HepG2 (cell line): ENCODE data around the gene DDR1. TPM values are rescaled to one million over a fixed set of nuclear protein-coding genes. Genes with fewer than 3 reads are reported as not detected.
A peak's percentile ranks its signal among the peaks of the same experiment; 100 is the strongest.

ENCODE experiments used
- CBX5 ChIP-seq: sonication (generic); formaldehyde crosslinking; IDR thresholded peaks from 2 replicates; pipeline ENCODE4 v1.4.0; 2020; ENCODE audit warnings: missing genetic modification reagents, borderline replicate concordance
- CSRNP1 ChIP-seq: sonication (generic); formaldehyde crosslinking; IDR thresholded peaks from 2 replicates; pipeline ENCODE4 v1.8.1; 2023; ENCODE audit warnings: mild to moderate bottlenecking, missing genetic modification reagents
- FOSL2 ChIP-seq: sonication (generic); formaldehyde crosslinking; IDR thresholded peaks from 2 replicates; pipeline ENCODE4 v1.4.0; 2020; ENCODE audit warnings: missing genetic modification reagents
- MAFF ChIP-seq: IDR thresholded peaks from 2 replicates; pipeline ENCODE4 v1.6.1; 2011; ENCODE audit warnings: low read depth, low read length, improper control_type of control experiment
- MAFK ChIP-seq, 2 experiments: IDR thresholded peaks in 1 of 2; conservative IDR thresholded peaks in 1 of 2; 2 replicates each; pipeline ENCODE4 v1.6.1; 2011; ENCODE audit warnings: improper control_type of control experiment in 2 of 2, low read length in 2 of 2
- NR2F6 ChIP-seq, 2 experiments: IDR thresholded peaks; 2 replicates each; pipeline ENCODE4 v1.6.1; 2016; ENCODE audit warnings: antibody characterized with exemption in 1 of 2, mild to moderate bottlenecking in 1 of 2
- PATZ1 ChIP-seq: sonication (generic); formaldehyde crosslinking; IDR thresholded peaks from 2 replicates; pipeline ENCODE4 v1.4.0; 2020; ENCODE audit warnings: missing genetic modification reagents
- SAP130 ChIP-seq: IDR thresholded peaks from 2 replicates; pipeline ENCODE4 v1.6.1; 2016; ENCODE audit warnings: low read depth
- SOX13 ChIP-seq, 3 experiments: fragments of 450-650 bp in 1 of 3; sonication (generic) in 1 of 3; formaldehyde crosslinking in 1 of 3; IDR thresholded peaks in 2 of 3; conservative IDR thresholded peaks in 1 of 3; 2 replicates each; pipeline versions ENCODE4 v1.5.0 to v1.6.1; 2016 to 2020; ENCODE audit warnings: antibody characterized with exemption in 1 of 3, mild to moderate bottlenecking in 1 of 3, missing compliant biosample characterization in 1 of 3, missing genetic modification reagents in 1 of 3, moderate library complexity in 1 of 3
- SOX5 ChIP-seq: IDR thresholded peaks from 2 replicates; pipeline ENCODE4 v1.6.1; 2016; ENCODE audit warnings: borderline replicate concordance
- TBX2 ChIP-seq: sonication (generic); formaldehyde crosslinking; IDR thresholded peaks from 2 replicates; pipeline ENCODE4 v1.5.0; 2020; ENCODE audit warnings: missing genetic modification reagents, mild to moderate bottlenecking, borderline replicate concordance
- ZNF263 ChIP-seq: sonication (generic); formaldehyde crosslinking; IDR thresholded peaks from 2 replicates; pipeline ENCODE4 v1.4.0; 2020; ENCODE audit warnings: missing genetic modification reagents
- ZNF780A ChIP-seq: sonication (generic); formaldehyde crosslinking; IDR thresholded peaks from 2 replicates; pipeline ENCODE4 v1.8.0; 2022; ENCODE audit warnings: mild to moderate bottlenecking, missing genetic modification reagents, moderate library complexity
- polyA plus RNA-seq, 8 experiments: library from polyadenylated mRNA; depleted of rRNA in 3 of 8; stranded (reverse) in 7 of 8; unstranded in 1 of 8; fragments of >200 nt; fragmentation: Illumina TruSeq in 4 of 8; extraction: Trizol in 4 of 8; gene quantifications; 2 replicates each; pipeline versions ENCODE4 v1.2.1 to v1.2.3, GENCODE V29; 2011 to 2016; ENCODE audit warnings: low read depth in 4 of 8, missing spikeins in 1 of 8, mixed read lengths in 1 of 8; ENCODE audit not compliant: insufficient read depth in 1 of 8
- total RNA-seq, 5 experiments: library from RNA; depleted of rRNA; stranded (reverse); fragments of >200 nt; fragmentation: Illumina TruSeq; extraction: Trizol; gene quantifications; 2 replicates each; pipeline ENCODE4 v1.2.3, GENCODE V29; 2016; ENCODE audit warnings: low read depth in 1 of 5
- TF ChIP-seq, protein P1 (sequence below): IDR thresholded peaks from 2 replicates; pipeline ENCODE4 v1.4.0; 2020; ENCODE audit warnings: mild to moderate bottlenecking, missing genetic modification reagents
- TF ChIP-seq, protein P2 (sequence below): IDR thresholded peaks from 2 replicates; pipeline ENCODE4 v1.6.1; 2018; ENCODE audit warnings: missing genetic modification reagents, mild to moderate bottlenecking, missing compliant biosample characterization

The DDR1 gene
- total and polyA plus RNA-seq, 2 of the 13 experiments (the other 11 are each of a cell fraction or from before 2014, with no cell fraction given) = 16.7 to 20.2 TPM

GRCh38 chr6:30855429-30856075, 28.8 kb upstream of the DDR1 start (continued):
- TF ChIP-seq FOSL2 (CRISPR knock-in tag) (no peak), PATZ1 (CRISPR knock-in tag) (0 out of 2 replicates have a peak, but pooled peaks have one; percentile 24), ZNF780A (no peak), SOX13 (IDR thresholded peaks at IDR 0.05) (no peak), SOX13 (CRISPR knock-in tag; conservative IDR thresholded peaks at IDR 0.05 in 1 of 2, IDR thresholded peaks at IDR 0.05 in 1 of 2) (peak in 1 of 2 experiments; percentile 32; a peak in 1 of 4 replicates), CSRNP1 (CRISPR knock-in tag) (no peak), MAFK (conservative IDR thresholded peaks at IDR 0.05 in 1 of 2, IDR thresholded peaks at IDR 0.05 in 1 of 2; ENCODE audit: low read length in 2 of 2) (peak; percentile 84 to 86), TBX2 (CRISPR knock-in tag) (0 out of 2 replicates have a peak, but pooled peaks have one; percentile 7), ZNF263 (peak; percentile 91), SOX5 (CRISPR knock-in tag) (0 out of 2 replicates have a peak, but pooled peaks have one; percentile 8), CBX5 (CRISPR knock-in tag) (0 out of 2 replicates have a peak, but pooled peaks have one; percentile 31), MAFF (peak; percentile 72), SAP130 (CRISPR knock-in tag) (peak; percentile 49; the same call in 1 of the 2 replicates), NR2F6 (IDR thresholded peaks at IDR 0.05) (no peak), NR2F6 (CRISPR knock-in tag; IDR thresholded peaks at IDR 0.05) (peak; percentile 10; the same call in 1 of the 2 replicates)
- TF ChIP-seq, protein P1, sequence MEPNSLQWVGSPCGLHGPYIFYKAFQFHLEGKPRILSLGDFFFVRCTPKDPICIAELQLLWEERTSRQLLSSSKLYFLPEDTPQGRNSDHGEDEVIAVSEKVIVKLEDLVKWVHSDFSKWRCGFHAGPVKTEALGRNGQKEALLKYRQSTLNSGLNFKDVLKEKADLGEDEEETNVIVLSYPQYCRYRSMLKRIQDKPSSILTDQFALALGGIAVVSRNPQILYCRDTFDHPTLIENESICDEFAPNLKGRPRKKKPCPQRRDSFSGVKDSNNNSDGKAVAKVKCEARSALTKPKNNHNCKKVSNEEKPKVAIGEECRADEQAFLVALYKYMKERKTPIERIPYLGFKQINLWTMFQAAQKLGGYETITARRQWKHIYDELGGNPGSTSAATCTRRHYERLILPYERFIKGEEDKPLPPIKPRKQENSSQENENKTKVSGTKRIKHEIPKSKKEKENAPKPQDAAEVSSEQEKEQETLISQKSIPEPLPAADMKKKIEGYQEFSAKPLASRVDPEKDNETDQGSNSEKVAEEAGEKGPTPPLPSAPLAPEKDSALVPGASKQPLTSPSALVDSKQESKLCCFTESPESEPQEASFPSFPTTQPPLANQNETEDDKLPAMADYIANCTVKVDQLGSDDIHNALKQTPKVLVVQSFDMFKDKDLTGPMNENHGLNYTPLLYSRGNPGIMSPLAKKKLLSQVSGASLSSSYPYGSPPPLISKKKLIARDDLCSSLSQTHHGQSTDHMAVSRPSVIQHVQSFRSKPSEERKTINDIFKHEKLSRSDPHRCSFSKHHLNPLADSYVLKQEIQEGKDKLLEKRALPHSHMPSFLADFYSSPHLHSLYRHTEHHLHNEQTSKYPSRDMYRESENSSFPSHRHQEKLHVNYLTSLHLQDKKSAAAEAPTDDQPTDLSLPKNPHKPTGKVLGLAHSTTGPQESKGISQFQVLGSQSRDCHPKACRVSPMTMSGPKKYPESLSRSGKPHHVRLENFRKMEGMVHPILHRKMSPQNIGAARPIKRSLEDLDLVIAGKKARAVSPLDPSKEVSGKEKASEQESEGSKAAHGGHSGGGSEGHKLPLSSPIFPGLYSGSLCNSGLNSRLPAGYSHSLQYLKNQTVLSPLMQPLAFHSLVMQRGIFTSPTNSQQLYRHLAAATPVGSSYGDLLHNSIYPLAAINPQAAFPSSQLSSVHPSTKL (CRISPR knock-in tag) = 0 out of 2 replicates have a peak, but pooled peaks have one; percentile 37
- TF ChIP-seq, protein P2, sequence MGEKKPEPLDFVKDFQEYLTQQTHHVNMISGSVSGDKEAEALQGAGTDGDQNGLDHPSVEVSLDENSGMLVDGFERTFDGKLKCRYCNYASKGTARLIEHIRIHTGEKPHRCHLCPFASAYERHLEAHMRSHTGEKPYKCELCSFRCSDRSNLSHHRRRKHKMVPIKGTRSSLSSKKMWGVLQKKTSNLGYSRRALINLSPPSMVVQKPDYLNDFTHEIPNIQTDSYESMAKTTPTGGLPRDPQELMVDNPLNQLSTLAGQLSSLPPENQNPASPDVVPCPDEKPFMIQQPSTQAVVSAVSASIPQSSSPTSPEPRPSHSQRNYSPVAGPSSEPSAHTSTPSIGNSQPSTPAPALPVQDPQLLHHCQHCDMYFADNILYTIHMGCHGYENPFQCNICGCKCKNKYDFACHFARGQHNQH (CRISPR knock-in tag) = peak; percentile 21; the same call in 1 of the 2 replicates
